Panc1 (cell line): Measurements from ENCODE around the gene APOBEC3F.

ENCODE experiments used
- CTCF ChIP-seq: fragments of 450-650 bp; IDR thresholded peaks from 2 replicates; pipeline ENCODE4 v1.5.1; 2017; ENCODE audit warnings: mild to moderate bottlenecking
- POLR2AphosphoS5 ChIP-seq: IDR thresholded peaks from 2 replicates; pipeline ENCODE4 v1.6.1; 2012; ENCODE audit warnings: mild to moderate bottlenecking, low read depth, low read length, moderate library complexity
- REST ChIP-seq, 2 experiments: IDR thresholded peaks; 2 replicates each; pipeline ENCODE4 v1.6.1; 2011 to 2012; ENCODE audit warnings: low read depth in 2 of 2, control low read depth in 1 of 2, low read length in 1 of 2, mild to moderate bottlenecking in 1 of 2, moderate library complexity in 1 of 2; ENCODE audit not compliant: insufficient read depth in 1 of 2
- SIN3A ChIP-seq: IDR thresholded peaks from 2 replicates; pipeline ENCODE4 v1.6.1; 2012; ENCODE audit warnings: low read depth, mild to moderate bottlenecking, low read length, moderate library complexity, borderline replicate concordance; ENCODE audit not compliant: insufficient read depth

- TF ChIP-seq CTCF (no peak), REST (IDR thresholded peaks at IDR 0.05; ENCODE audit: insufficient read depth in 1 of 2, low read depth in 2 of 2, low read length in 1 of 2) (no peak), SIN3A (no peak), POLR2AphosphoS5 (no peak)
Observed at GRCh38 chr22:39021552-39022250, 19.0 kb upstream of the APOBEC3F start.
